ENCODE measurements around the gene ARHGAP28. TPM values are rescaled to one million over a fixed set of nuclear protein-coding genes. Genes with fewer than 3 reads are reported as not detected.
"Not testable (repeated sequence)": the region's sequence is repeated elsewhere in the genome, so short reads cannot be mapped to it uniquely, and the experiment has no call there.

Gene ARHGAP28
- total RNA-seq, 3 donors from 2014 or later = not detected

- Mint-ChIP-seq H3K4me3 (no peak overlapping the region), H3K4me1 (ENCODE audit: low read depth) (no peaks in the 10 kb centered on the region), H3K27me3 (ENCODE audit: low read depth) (no peaks in the 10 kb centered on the region), H3K9me3 (no peaks in the 10 kb centered on the region), H3K36me3 (ENCODE audit: insufficient read depth) (no peaks in the 10 kb centered on the region)
- DNase-seq (no peak), ATAC-seq (no peak)
Observed at GRCh38 chr18:6891788-6892187, 162.3 kb downstream of the ARHGAP28 start.

GRCh38 chr18:6901286-6901926 is 171.9 kb downstream of the ARHGAP28 start:
- Mint-ChIP-seq H3K4me1 (ENCODE audit: low read depth) (no peaks in the 10 kb centered on the region), H3K36me3 (ENCODE audit: insufficient read depth) (no peaks in the 10 kb centered on the region), H3K9me3 (peaks cover 16% of the 10 kb centered on the region), H3K27me3 (ENCODE audit: low read depth) (no peaks in the 10 kb centered on the region), H3K4me3 (no peak overlapping the region)
- no peak for ATAC-seq
- DNase-seq = no peak

GRCh38 chr18:6917072-6917471 is 187.6 kb downstream of the ARHGAP28 start:
- peaks cover 3% of the 10 kb centered on the region for H3K9me3 Mint-ChIP-seq
- no peak for DNase-seq
- no peak for ATAC-seq
- no peak overlapping the region for H3K4me3 Mint-ChIP-seq
- H3K27me3 Mint-ChIP-seq (ENCODE audit: low read depth) = no peaks in the 10 kb centered on the region
- no peaks in the 10 kb centered on the region for H3K4me1 Mint-ChIP-seq (ENCODE audit: low read depth)
- no peaks in the 10 kb centered on the region for H3K36me3 Mint-ChIP-seq (ENCODE audit: insufficient read depth)

- Mint-ChIP-seq H3K9me3 (peaks cover 3% of the 10 kb centered on the region), H3K4me1 (ENCODE audit: low read depth) (no peaks in the 10 kb centered on the region), H3K27me3 (ENCODE audit: low read depth) (no peaks in the 10 kb centered on the region), H3K36me3 (ENCODE audit: insufficient read depth) (no peaks in the 10 kb centered on the region), H3K4me3 (no peak overlapping the region)
- no peak for ATAC-seq
- DNase-seq = no peak
Observed at GRCh38 chr18:6920099-6920955, 190.8 kb downstream of the ARHGAP28 start.

GRCh38 chr18:6921571-6921970 is 192.1 kb downstream of the ARHGAP28 start:
- H3K36me3 Mint-ChIP-seq (ENCODE audit: insufficient read depth) = no peaks in the 10 kb centered on the region
- H3K9me3 Mint-ChIP-seq = peaks cover 3% of the 10 kb centered on the region
- H3K4me1 Mint-ChIP-seq (ENCODE audit: low read depth) = no peaks in the 10 kb centered on the region
- no peak overlapping the region for H3K4me3 Mint-ChIP-seq
- DNase-seq (no peak), ATAC-seq (no peak)
- no peaks in the 10 kb centered on the region for H3K27me3 Mint-ChIP-seq (ENCODE audit: low read depth)

- H3K4me1 Mint-ChIP-seq (ENCODE audit: low read depth) = no peaks in the 10 kb centered on the region
- peaks cover 3% of the 10 kb centered on the region for H3K9me3 Mint-ChIP-seq
- H3K27me3 Mint-ChIP-seq (ENCODE audit: low read depth) = no peaks in the 10 kb centered on the region
- no peak overlapping the region for H3K4me3 Mint-ChIP-seq
- H3K36me3 Mint-ChIP-seq (ENCODE audit: insufficient read depth) = no peaks in the 10 kb centered on the region
- DNase-seq = no peak
- no peak for ATAC-seq
Observed at GRCh38 chr18:6923220-6923619, 193.7 kb downstream of the ARHGAP28 start.

- ATAC-seq (no peak), DNase-seq (no peak)
- Mint-ChIP-seq H3K9me3 (peaks cover 3% of the 10 kb centered on the region), H3K27me3 (ENCODE audit: low read depth) (no peaks in the 10 kb centered on the region), H3K4me3 (no peak overlapping the region), H3K36me3 (ENCODE audit: insufficient read depth) (no peaks in the 10 kb centered on the region), H3K4me1 (ENCODE audit: low read depth) (no peaks in the 10 kb centered on the region)
Observed at GRCh38 chr18:6927153-6927552, 197.6 kb downstream of the ARHGAP28 start.

GRCh38 chr18:6928359-6928758 is 198.8 kb downstream of the ARHGAP28 start:
- H3K4me1 Mint-ChIP-seq (ENCODE audit: low read depth) = no peaks in the 10 kb centered on the region

GRCh38 chr18:6929370-6930102 is 200.0 kb downstream of the ARHGAP28 start:
- H3K27me3 Mint-ChIP-seq (ENCODE audit: low read depth) = no peaks in the 10 kb centered on the region
- no peaks in the 10 kb centered on the region for H3K36me3 Mint-ChIP-seq (ENCODE audit: insufficient read depth)
- no peak for ATAC-seq
- no peak overlapping the region for H3K4me3 Mint-ChIP-seq
- peaks cover 3% of the 10 kb centered on the region for H3K9me3 Mint-ChIP-seq
- no peak for DNase-seq
- H3K4me1 Mint-ChIP-seq (ENCODE audit: low read depth) = no peaks in the 10 kb centered on the region

More at GRCh38 chr18:6928359-6928758, 198.8 kb downstream of the ARHGAP28 start:
- H3K27me3 Mint-ChIP-seq (ENCODE audit: low read depth) = no peaks in the 10 kb centered on the region
- no peak overlapping the region for H3K4me3 Mint-ChIP-seq
- H3K9me3 Mint-ChIP-seq = peaks cover 3% of the 10 kb centered on the region
- ATAC-seq (no peak), DNase-seq (no peak)
- H3K36me3 Mint-ChIP-seq (ENCODE audit: insufficient read depth) = no peaks in the 10 kb centered on the region

- ATAC-seq (no peak), DNase-seq (no peak)
- H3K9me3 Mint-ChIP-seq = peaks cover 7% of the 10 kb centered on the region
- no peaks in the 10 kb centered on the region for H3K36me3 Mint-ChIP-seq (ENCODE audit: insufficient read depth)
- H3K4me3 Mint-ChIP-seq = no peak overlapping the region
- peaks cover 2% of the 10 kb centered on the region for H3K27me3 Mint-ChIP-seq (ENCODE audit: low read depth)
- no peaks in the 10 kb centered on the region for H3K4me1 Mint-ChIP-seq (ENCODE audit: low read depth)
Observed at GRCh38 chr18:6934859-6935258, 205.3 kb downstream of the ARHGAP28 start.

GRCh38 chr18:6938003-6938402 is 208.5 kb downstream of the ARHGAP28 start:
- Mint-ChIP-seq H3K36me3 (ENCODE audit: insufficient read depth) (no peaks in the 10 kb centered on the region), H3K4me1 (ENCODE audit: low read depth) (no peaks in the 10 kb centered on the region), H3K4me3 (no peak overlapping the region), H3K9me3 (peaks cover 4% of the 10 kb centered on the region), H3K27me3 (ENCODE audit: low read depth) (peaks cover 2% of the 10 kb centered on the region)
- ATAC-seq (no peak), DNase-seq (no peak)

GRCh38 chr18:6938403-6938802 is 208.9 kb downstream of the ARHGAP28 start:
- not testable (repeated sequence) for H3K9me3 Mint-ChIP-seq; H3K4me3 Mint-ChIP-seq; DNase-seq; H3K36me3 Mint-ChIP-seq (ENCODE audit: insufficient read depth); H3K27me3 Mint-ChIP-seq (ENCODE audit: low read depth); H3K4me1 Mint-ChIP-seq (ENCODE audit: low read depth); ATAC-seq

- H3K9me3 Mint-ChIP-seq = peaks cover 4% of the 10 kb centered on the region
- ATAC-seq (no peak), DNase-seq (no peak)
- H3K36me3 Mint-ChIP-seq (ENCODE audit: insufficient read depth) = no peaks in the 10 kb centered on the region
- peaks cover 2% of the 10 kb centered on the region for H3K27me3 Mint-ChIP-seq (ENCODE audit: low read depth)
- no peaks in the 10 kb centered on the region for H3K4me1 Mint-ChIP-seq (ENCODE audit: low read depth)
- H3K4me3 Mint-ChIP-seq = no peak overlapping the region
Observed at GRCh38 chr18:6939972-6940371, 210.5 kb downstream of the ARHGAP28 start.

- Mint-ChIP-seq H3K9me3 (no peaks in the 10 kb centered on the region), H3K27me3 (ENCODE audit: low read depth) (peaks cover 2% of the 10 kb centered on the region), H3K4me3 (no peak overlapping the region), H3K36me3 (ENCODE audit: insufficient read depth) (no peaks in the 10 kb centered on the region), H3K4me1 (ENCODE audit: low read depth) (no peaks in the 10 kb centered on the region)
- DNase-seq (no peak), ATAC-seq (no peak)
Observed at GRCh38 chr18:6940451-6940850, 210.9 kb downstream of the ARHGAP28 start.
